D721Med (cell line): ENCODE results near the gene SCYGR1.

Experiments used
- DNase-seq: peaks from one replicate; pipeline ENCODE4 v3.0.0; 2011; ENCODE audit warnings: low spot score; ENCODE audit not compliant: insufficient read length
- FAIRE-seq: peaks from 2 replicates; lab custom pipeline; 2011; peaks lifted over from hg19 to GRCh38; lab: Jason Lieb, UNC
- CTCF ChIP-seq: IDR thresholded peaks from 2 replicates; pipeline ENCODE4 v1.5.1; 2012; ENCODE audit warnings: mild to moderate bottlenecking, control low read depth; ENCODE audit not compliant: insufficient read depth; ENCODE audit errors: missing control alignments

SCYGR1 gene

DNA sequence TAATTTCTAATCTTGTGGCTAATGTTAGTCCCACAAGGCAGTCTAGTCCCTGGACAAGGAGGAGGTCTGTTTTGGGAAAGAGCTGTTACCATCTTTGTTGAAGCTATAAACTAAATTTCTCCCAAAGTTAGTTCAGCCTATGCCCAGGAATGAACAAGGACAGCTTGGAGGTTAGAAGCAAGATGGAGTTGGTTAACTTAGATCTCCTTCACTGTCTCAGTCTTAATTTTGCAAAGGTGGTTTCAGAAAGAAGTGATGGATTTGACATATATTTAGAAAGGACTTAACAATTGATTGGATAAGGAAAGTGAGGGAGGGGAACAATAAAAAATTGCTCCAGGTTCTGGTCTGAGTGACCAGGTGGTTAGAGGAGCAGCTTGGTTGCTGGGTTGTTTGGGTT lies 14.6 kb upstream of the SCYGR1 start:
- DNase-seq, result no peak
- no peak for TF ChIP-seq CTCF
- FAIRE-seq, result no peak

DNA sequence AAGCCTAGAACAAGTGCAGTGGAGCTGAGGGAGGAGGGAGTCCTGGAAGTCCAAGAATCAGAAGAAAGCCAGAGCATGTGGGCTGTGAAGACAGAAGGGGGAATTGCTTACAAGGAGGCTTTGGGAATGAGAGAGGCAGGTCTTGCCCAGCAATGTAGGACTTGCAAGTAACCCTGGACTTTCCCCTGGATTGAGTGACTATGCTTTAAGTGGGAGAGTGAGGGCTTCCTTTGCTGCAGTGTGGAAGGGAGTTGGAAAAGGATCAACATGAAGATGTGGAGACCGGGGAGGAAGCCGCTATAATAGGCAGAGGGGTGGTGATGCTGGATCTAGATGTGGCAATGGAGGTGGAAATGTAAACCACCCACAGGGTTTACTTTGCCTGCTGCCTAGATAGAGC lies 13.8 kb upstream of the SCYGR1 start:
- FAIRE-seq (no peak), DNase-seq (no peak)
- TF ChIP-seq CTCF, result no peak

- no peak for DNase-seq
- no peak for FAIRE-seq
- TF ChIP-seq CTCF, result no peak
These were observed 11.2 kb upstream of the SCYGR1 start for GRCh38 chr2:227398684-227399670.

GRCh38 chr2:227397562-227397961 lies 9.8 kb upstream of the SCYGR1 start:
- FAIRE-seq, result no peak
- TF ChIP-seq CTCF, result no peak
- no peak for DNase-seq

DNA sequence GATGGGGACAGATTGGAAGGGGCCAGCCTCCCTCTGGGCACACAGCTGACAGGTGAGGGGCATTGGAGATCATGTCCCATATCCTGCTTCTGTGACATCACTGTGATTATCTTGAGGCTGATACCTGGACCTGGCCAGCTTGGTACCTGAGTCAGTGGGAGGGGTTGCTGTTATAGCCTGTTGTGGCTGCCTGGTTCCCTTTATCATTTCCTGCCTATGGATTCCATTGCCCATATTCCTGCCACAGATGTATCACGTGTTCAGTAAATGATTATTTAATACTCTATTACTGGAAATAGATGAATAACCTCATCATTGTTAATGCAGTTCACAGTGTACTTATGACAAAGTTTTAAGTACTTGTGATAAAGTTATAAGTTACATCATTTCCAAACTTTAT lies 7.8 kb upstream of the SCYGR1 start:
- FAIRE-seq (no peak), DNase-seq (no peak)
- no peak for TF ChIP-seq CTCF

GRCh38 chr2:227394401-227394800 lies 6.7 kb upstream of the SCYGR1 start:
- TF ChIP-seq CTCF, result no peak
- no peak for DNase-seq
- FAIRE-seq, result no peak
